Liver (tissue), 9 donors: ENCODE measurements around the gene AFAP1. TPM values are rescaled to one million over a fixed set of nuclear protein-coding genes. Genes with fewer than 3 reads are reported as not detected.

Experiments
- DNase-seq: peaks from one replicate; pipeline ENCODE4 v3.0.0-alpha.2; 2017; ENCODE audit warnings: low spot score
- H3K27ac ChIP-seq, 2 donors: one replicate each; pipeline ENCODE4 v1.7.0; 2013; ENCODE audit warnings: inconsistent platforms in 2 of 2, low read length in 2 of 2, control low read depth in 1 of 2, low read depth in 1 of 2, mild to moderate bottlenecking in 1 of 2
- H3K27me3 ChIP-seq, 4 donors: one replicate each; pipeline versions ENCODE4 v1.6.1 to v1.7.0; 2013; ENCODE audit warnings: low read length in 3 of 4, inconsistent platforms in 1 of 4, mild to moderate bottlenecking in 1 of 4, moderate library complexity in 1 of 4; ENCODE audit not compliant: control insufficient read depth in 4 of 4, insufficient read depth in 4 of 4
- H3K36me3 ChIP-seq, 4 donors: one replicate each; pipeline versions ENCODE4 v1.6.1 to v1.7.0; 2013; ENCODE audit warnings: low read length in 3 of 4, mild to moderate bottlenecking in 3 of 4, low read depth in 1 of 4, moderate library complexity in 1 of 4; ENCODE audit not compliant: control insufficient read depth in 4 of 4, insufficient read depth in 3 of 4
- H3K4me1 ChIP-seq, 4 donors: one replicate each; pipeline versions ENCODE4 v1.6.1 to v1.7.0; 2013; ENCODE audit warnings: low read length in 3 of 4, mild to moderate bottlenecking in 3 of 4, moderate library complexity in 1 of 4; ENCODE audit not compliant: control insufficient read depth in 4 of 4, insufficient read depth in 4 of 4
- H3K4me3 ChIP-seq, 3 donors: one replicate each; pipeline versions ENCODE4 v1.6.1 to v1.7.0; 2013; ENCODE audit warnings: low read length in 3 of 3, control low read depth in 1 of 3, low read depth in 1 of 3, mild to moderate bottlenecking in 1 of 3
- H3K9ac ChIP-seq, 2 donors: one replicate each; pipeline ENCODE4 v1.7.0; 2013; ENCODE audit warnings: low read length in 2 of 2, mild to moderate bottlenecking in 2 of 2, moderate library complexity in 2 of 2, control low read depth in 1 of 2, low read depth in 1 of 2
- H3K9me3 ChIP-seq, 4 donors: one replicate each; pipeline versions ENCODE4 v1.6.1 to v1.7.0; 2013; ENCODE audit warnings: low read length in 3 of 4; ENCODE audit not compliant: control insufficient read depth in 4 of 4
- FOXA1 ChIP-seq: IDR thresholded peaks from 2 replicates; pipeline ENCODE4 v1.6.1; 2016; ENCODE audit warnings: antibody characterized with exemption
- FOXA2 ChIP-seq: IDR thresholded peaks from 2 replicates; pipeline ENCODE4 v1.6.1; 2016; ENCODE audit warnings: antibody characterized with exemption
- HNF4A ChIP-seq, 2 donors: conservative IDR thresholded peaks; 2 replicates each; pipeline ENCODE4 v1.6.1; 2016; ENCODE audit warnings: antibody characterized with exemption in 2 of 2, mild to moderate bottlenecking in 2 of 2
- HNF4G ChIP-seq: IDR thresholded peaks from 2 replicates; pipeline ENCODE4 v1.6.1; 2016; ENCODE audit warnings: antibody characterized with exemption
- NR2F2 ChIP-seq: IDR thresholded peaks from 2 replicates; pipeline ENCODE4 v1.6.1; 2016; ENCODE audit warnings: antibody characterized with exemption
- RAD21 ChIP-seq, 2 donors: IDR thresholded peaks; 2 replicates each; pipeline ENCODE4 v1.6.1; 2016; ENCODE audit warnings: antibody characterized with exemption in 2 of 2, mild to moderate bottlenecking in 2 of 2
- RXRA ChIP-seq, 2 donors: IDR thresholded peaks; 2 replicates each; pipeline ENCODE4 v1.6.1; 2017 to 2018; ENCODE audit warnings: antibody characterized with exemption in 2 of 2, mild to moderate bottlenecking in 1 of 2
- SP1 ChIP-seq: IDR thresholded peaks from 2 replicates; pipeline ENCODE4 v1.6.1; 2018; ENCODE audit warnings: antibody characterized with exemption, mild to moderate bottlenecking
- TAF1 ChIP-seq: conservative IDR thresholded peaks from 2 replicates; pipeline ENCODE4 v1.6.1; 2016; ENCODE audit warnings: antibody characterized with exemption, mild to moderate bottlenecking
- YY1 ChIP-seq: IDR thresholded peaks from 2 replicates; pipeline ENCODE4 v1.6.1; 2016; ENCODE audit warnings: antibody characterized with exemption, mild to moderate bottlenecking
- WGBS: extraction: QIAGEN DNeasy Blood & Tissue Kit; methylation state at CpG from one replicate; pipeline ENCODE4 v1.1.7; 2013; 5-methylcytosine and 5-hydroxymethylcytosine counted together
- polyA plus RNA-seq, 2 donors: library from polyadenylated mRNA; stranded (reverse) in 1 of 2; unstranded in 1 of 2; fragments of 200-250 nt in 1 of 2; fragments of >200 nt in 1 of 2; fragmentation: Nextera tagmentation in 1 of 2; extraction: Ambion mirVana in 1 of 2; gene quantifications; one replicate each; pipeline versions ENCODE4 v1.2.1 to v1.2.3, GENCODE V29; 2013 to 2015
- total RNA-seq, 2 donors: library from RNA; depleted of rRNA; stranded (reverse); fragments of >200 nt; gene quantifications; one replicate each; pipeline ENCODE4 v1.2.3, GENCODE V29; 2014
- TF ChIP-seq, protein P1 (sequence below): IDR thresholded peaks from 2 replicates; pipeline ENCODE4 v1.6.1; 2016; ENCODE audit warnings: antibody characterized with exemption, mild to moderate bottlenecking
- TF ChIP-seq, protein P2 (sequence below): IDR thresholded peaks from 2 replicates; pipeline ENCODE4 v1.6.1; 2016; ENCODE audit warnings: antibody characterized with exemption
- TF ChIP-seq, protein P3 (sequence below): IDR thresholded peaks from 2 replicates; pipeline ENCODE4 v1.6.1; 2016; ENCODE audit warnings: antibody characterized with exemption
- TF ChIP-seq, protein P4 (sequence below): IDR thresholded peaks from 2 replicates; pipeline ENCODE4 v1.6.1; 2016; ENCODE audit warnings: antibody characterized with exemption
- donor health status: healthy.
- donor health status: healthy.
- donor health status: healthy.
- donor health status: healthy.
- donor health status: healthy.

Gene AFAP1
- total and polyA plus RNA-seq, 4 donors: 0.40 to 3.2 (median 1.6) TPM

- TF ChIP-seq, protein P1, sequence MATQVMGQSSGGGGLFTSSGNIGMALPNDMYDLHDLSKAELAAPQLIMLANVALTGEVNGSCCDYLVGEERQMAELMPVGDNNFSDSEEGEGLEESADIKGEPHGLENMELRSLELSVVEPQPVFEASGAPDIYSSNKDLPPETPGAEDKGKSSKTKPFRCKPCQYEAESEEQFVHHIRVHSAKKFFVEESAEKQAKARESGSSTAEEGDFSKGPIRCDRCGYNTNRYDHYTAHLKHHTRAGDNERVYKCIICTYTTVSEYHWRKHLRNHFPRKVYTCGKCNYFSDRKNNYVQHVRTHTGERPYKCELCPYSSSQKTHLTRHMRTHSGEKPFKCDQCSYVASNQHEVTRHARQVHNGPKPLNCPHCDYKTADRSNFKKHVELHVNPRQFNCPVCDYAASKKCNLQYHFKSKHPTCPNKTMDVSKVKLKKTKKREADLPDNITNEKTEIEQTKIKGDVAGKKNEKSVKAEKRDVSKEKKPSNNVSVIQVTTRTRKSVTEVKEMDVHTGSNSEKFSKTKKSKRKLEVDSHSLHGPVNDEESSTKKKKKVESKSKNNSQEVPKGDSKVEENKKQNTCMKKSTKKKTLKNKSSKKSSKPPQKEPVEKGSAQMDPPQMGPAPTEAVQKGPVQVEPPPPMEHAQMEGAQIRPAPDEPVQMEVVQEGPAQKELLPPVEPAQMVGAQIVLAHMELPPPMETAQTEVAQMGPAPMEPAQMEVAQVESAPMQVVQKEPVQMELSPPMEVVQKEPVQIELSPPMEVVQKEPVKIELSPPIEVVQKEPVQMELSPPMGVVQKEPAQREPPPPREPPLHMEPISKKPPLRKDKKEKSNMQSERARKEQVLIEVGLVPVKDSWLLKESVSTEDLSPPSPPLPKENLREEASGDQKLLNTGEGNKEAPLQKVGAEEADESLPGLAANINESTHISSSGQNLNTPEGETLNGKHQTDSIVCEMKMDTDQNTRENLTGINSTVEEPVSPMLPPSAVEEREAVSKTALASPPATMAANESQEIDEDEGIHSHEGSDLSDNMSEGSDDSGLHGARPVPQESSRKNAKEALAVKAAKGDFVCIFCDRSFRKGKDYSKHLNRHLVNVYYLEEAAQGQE: no peak
- TF ChIP-seq, protein P2, sequence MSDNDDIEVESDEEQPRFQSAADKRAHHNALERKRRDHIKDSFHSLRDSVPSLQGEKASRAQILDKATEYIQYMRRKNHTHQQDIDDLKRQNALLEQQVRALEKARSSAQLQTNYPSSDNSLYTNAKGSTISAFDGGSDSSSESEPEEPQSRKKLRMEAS: no peak
- TF ChIP-seq TAF1: no peak
Observed at GRCh38 chr4:7735395-7735794, 204.3 kb downstream of the AFAP1 start (continued).

DNA sequence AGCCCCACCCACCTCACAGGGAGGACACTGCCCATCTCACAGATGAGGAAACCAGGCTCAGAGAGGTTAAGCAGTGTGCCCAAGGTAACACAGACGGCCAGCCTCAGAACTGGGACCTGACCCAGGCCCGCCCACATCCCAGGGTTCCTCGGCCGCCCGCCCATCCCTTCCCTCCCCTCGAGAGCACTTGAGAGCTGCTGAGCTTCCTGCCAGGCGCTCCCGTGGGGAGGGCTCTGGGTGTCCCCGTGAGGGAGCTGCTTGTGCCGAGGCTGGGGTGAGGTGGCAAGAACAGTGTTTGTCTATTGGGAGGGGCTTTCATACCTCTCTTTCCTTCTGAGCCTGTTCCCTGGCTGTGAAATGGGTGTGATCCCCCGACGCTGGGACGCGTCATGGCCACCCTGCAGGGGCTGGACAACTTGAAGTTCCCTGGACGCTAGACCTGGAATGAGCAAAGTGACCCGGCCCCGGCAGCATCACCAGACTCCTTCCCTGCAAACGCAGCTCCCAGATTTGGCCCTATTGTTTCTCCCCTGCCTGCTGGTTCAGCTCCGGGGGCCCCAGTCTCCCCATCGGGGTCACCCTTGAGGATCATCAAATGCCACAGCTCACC, 204.9 kb downstream of the AFAP1 start:
- H3K36me3 ChIP-seq: no peaks in the 10 kb centered on the region
- H3K27ac ChIP-seq: no peak overlapping the region
- no peaks in the 10 kb centered on the region for H3K27me3 ChIP-seq
- peaks cover 0 to 4% (median 1%) of the 10 kb centered on the region in 4 donors for H3K9me3 ChIP-seq
- no peak overlapping the region for H3K9ac ChIP-seq
- TF ChIP-seq RXRA (IDR thresholded peaks at IDR 0.05) (no peak), YY1 (no peak), HNF4A (conservative IDR thresholded peaks at IDR 0.05) (no peak), RAD21 (IDR thresholded peaks at IDR 0.05) (no peak), HNF4G (no peak), FOXA1 (no peak), NR2F2 (no peak), SP1 (no peak), TAF1 (no peak), FOXA2 (no peak)
- TF ChIP-seq, protein P3, sequence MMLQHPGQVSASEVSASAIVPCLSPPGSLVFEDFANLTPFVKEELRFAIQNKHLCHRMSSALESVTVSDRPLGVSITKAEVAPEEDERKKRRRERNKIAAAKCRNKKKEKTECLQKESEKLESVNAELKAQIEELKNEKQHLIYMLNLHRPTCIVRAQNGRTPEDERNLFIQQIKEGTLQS: no peak
- TF ChIP-seq, protein P2: no peak
- TF ChIP-seq, protein P4, sequence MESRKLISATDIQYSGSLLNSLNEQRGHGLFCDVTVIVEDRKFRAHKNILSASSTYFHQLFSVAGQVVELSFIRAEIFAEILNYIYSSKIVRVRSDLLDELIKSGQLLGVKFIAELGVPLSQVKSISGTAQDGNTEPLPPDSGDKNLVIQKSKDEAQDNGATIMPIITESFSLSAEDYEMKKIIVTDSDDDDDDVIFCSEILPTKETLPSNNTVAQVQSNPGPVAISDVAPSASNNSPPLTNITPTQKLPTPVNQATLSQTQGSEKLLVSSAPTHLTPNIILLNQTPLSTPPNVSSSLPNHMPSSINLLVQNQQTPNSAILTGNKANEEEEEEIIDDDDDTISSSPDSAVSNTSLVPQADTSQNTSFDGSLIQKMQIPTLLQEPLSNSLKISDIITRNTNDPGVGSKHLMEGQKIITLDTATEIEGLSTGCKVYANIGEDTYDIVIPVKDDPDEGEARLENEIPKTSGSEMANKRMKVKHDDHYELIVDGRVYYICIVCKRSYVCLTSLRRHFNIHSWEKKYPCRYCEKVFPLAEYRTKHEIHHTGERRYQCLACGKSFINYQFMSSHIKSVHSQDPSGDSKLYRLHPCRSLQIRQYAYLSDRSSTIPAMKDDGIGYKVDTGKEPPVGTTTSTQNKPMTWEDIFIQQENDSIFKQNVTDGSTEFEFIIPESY: no peak
- 82% methylated on average over 20 of the region's 20 CpGs for WGBS
- H3K4me1 ChIP-seq: no peaks in the 10 kb centered on the region
- no peak overlapping the region for H3K4me3 ChIP-seq
- DNase-seq: no peak
